Activated T-cell treated with anti-CD3 and anti-CD28 coated beads, Interleukin-2, amount 50 U/mL, for 72 hours (primary cell): ENCODE measurements around the gene MICAL2. TPM values are rescaled to one million over a fixed set of nuclear protein-coding genes. Genes with fewer than 3 reads are reported as not detected.

Source experiments
- ATAC-seq, 2 donors: fragments of 150-1000 bp; cut with Tn5 transposase; replicated peaks in 1 of 2; 2 replicates each; pipeline ENCODE4 v1.10.0; 2021; ENCODE audit warnings: moderate library complexity in 2 of 2, mild to moderate bottlenecking in 1 of 2
- DNase-seq, 2 donors: peaks; one replicate each; pipeline ENCODE4 v3.0.0; 2021 to 2022; ENCODE audit warnings: mixed read lengths in 1 of 2
- H3K27ac Mint-ChIP-seq: one replicate; pipeline ENCODE4 v1.8.0; 2022; ENCODE audit warnings: mild to moderate bottlenecking, moderate library complexity, mixed read lengths
- H3K27me3 Mint-ChIP-seq: one replicate; pipeline ENCODE4 v1.8.0; 2022; ENCODE audit warnings: low read depth, mixed read lengths
- H3K36me3 Mint-ChIP-seq, 2 donors: one replicate each; pipeline ENCODE4 v1.8.0; 2022; ENCODE audit warnings: mixed read lengths in 2 of 2, mild to moderate bottlenecking in 1 of 2; ENCODE audit not compliant: insufficient read depth in 2 of 2
- H3K4me1 Mint-ChIP-seq: one replicate; pipeline ENCODE4 v1.8.0; 2022; ENCODE audit warnings: low read depth, mixed read lengths
- H3K4me3 Mint-ChIP-seq, 2 donors: one replicate each; pipeline ENCODE4 v1.8.0; 2022; ENCODE audit warnings: mild to moderate bottlenecking in 2 of 2, mixed read lengths in 2 of 2, moderate library complexity in 2 of 2
- H3K9me3 Mint-ChIP-seq, 2 donors: one replicate each; pipeline ENCODE4 v1.8.0; 2022; ENCODE audit warnings: mixed read lengths in 2 of 2
- total RNA-seq, 2 donors: library from RNA; stranded (reverse); gene quantifications; one replicate each; pipeline ENCODE4 v1.2.3, GENCODE V29; 2022

MICAL2 gene
- total RNA-seq, 2 donors from 2014 or later: 227 to 322 TPM

DNA sequence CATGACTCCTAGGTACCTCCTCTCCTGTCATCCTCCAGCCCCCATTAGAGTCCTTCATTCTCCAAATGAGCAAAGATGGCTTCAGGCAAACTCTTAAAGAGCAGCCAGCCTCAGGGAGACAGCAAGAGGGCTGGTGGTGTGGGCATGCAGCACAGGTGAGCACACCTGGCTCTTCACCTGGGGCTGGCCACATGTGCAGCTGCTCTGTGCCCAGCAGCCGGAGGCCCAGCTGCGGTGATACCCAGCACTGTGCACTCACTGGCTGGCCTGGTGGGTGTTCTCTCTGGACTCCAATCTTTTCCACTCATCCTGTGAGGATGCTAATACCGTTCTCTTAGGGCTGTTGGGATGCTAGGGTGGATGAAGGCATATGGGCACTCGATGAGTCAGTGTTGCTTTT is 160.9 kb downstream of the MICAL2 start:
- H3K36me3 Mint-ChIP-seq: no peaks in the 10 kb centered on the region
- peaks cover 21% of the 10 kb centered on the region for H3K4me1 Mint-ChIP-seq
- ATAC-seq (no peak), DNase-seq (no peak)
- H3K9me3 Mint-ChIP-seq: no peaks in the 10 kb centered on the region
- no peak overlapping the region for H3K4me3 Mint-ChIP-seq
- peaks cover 5% of the 10 kb centered on the region for H3K27me3 Mint-ChIP-seq
- H3K27ac Mint-ChIP-seq: no peak overlapping the region

DNA sequence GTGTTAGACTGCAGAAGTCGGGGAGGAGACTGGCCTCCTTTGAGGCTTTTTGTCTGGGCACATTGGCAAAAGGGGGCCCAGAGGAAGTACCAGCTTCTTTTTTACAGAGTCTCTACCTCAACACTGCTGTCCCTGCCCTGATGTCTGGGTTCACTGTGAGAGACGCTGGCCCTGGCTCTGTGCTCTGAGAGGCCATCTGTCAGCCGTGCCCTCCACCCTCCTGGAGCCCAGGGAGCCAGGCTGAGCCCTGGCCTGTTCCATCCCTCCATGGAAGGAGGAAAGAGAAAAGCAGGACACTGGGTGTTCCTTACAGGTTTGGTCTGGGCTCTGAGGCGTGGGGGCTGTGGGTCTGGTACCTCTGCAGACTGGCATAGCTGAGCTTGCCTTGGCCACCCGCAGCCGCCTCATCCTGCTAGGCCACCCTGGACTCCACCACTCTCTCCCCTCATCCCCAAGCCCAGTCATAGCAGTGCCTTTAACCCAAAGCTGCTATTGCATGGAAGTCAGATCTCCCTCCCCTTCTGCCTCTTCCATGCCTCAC is 161.5 kb downstream of the MICAL2 start:
- Mint-ChIP-seq H3K4me3 (no peak overlapping the region), H3K4me1 (peaks cover 21% of the 10 kb centered on the region), H3K9me3 (no peaks in the 10 kb centered on the region), H3K27me3 (peaks cover 5% of the 10 kb centered on the region), H3K27ac (no peak overlapping the region), H3K36me3 (no peaks in the 10 kb centered on the region)
- ATAC-seq (no peak), DNase-seq (no peak)

DNA sequence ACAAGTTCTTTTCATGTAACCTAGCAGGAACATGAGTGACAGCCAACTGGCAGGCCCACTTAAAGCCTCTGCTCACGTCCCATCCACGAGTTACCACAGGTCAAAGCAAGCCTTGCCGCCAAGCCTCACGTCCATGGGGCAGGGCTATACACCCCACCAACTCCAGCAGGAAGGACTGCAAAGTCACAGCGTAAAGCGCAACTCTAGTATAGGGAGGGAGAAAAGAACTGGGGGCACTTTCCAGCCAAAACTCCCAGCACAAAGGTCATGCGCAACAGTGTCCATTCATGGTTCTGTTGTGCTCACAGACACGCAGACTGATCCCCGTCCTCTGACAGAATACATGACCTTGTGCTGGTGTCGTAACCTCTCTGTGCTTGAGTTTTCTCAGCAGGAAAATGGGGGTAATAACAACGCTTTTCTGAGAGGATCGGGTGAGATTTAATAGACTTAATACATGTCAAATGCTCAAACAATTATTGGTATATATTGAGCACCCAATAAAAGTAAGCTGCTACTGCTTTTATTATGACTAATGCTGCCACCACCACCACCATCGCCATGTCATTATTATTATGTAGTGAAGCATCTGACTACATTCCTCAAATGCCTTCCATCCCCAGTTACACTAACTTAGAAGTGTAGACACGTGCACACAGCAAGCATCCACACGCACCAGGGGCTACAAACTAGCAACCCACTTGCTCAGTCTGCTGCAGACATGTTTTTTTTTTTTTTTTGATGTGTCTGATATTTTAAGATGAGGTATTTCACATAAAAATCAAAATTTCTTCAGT is 162.6 kb downstream of the MICAL2 start:
- peaks cover 21% of the 10 kb centered on the region for H3K4me1 Mint-ChIP-seq
- H3K4me3 Mint-ChIP-seq: no peak overlapping the region
- H3K27ac Mint-ChIP-seq: peak overlapping the region; percentile 61
- no peaks in the 10 kb centered on the region for H3K36me3 Mint-ChIP-seq
- DNase-seq (no peak), ATAC-seq (no peak)
- H3K27me3 Mint-ChIP-seq: peaks cover 5% of the 10 kb centered on the region
- no peaks in the 10 kb centered on the region for H3K9me3 Mint-ChIP-seq

DNA sequence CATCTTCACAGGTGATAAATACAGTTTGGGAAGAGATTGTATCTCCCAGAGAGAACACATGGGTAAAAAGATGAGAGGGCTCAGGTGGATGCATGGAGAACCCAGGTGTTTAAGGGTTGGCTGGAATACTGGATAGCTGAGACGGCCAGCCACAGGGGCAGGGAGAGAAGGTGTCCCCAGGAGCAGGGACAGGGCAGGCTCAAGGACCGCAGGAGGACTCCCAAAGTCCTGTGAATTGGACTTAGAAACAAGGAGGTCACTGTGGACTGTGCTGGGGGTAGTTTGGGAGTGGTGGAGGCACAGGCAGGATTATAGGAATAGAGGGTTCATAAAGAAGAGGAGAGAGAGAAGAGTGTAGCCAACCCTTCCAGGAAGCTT is 163.2 kb downstream of the MICAL2 start:
- Mint-ChIP-seq H3K4me3 (no peak overlapping the region), H3K36me3 (no peaks in the 10 kb centered on the region), H3K4me1 (peaks cover 21% of the 10 kb centered on the region), H3K27ac (peak overlapping the region; percentile 61), H3K9me3 (no peaks in the 10 kb centered on the region), H3K27me3 (peaks cover 5% of the 10 kb centered on the region)
- no peak for ATAC-seq
- no peak for DNase-seq

DNA sequence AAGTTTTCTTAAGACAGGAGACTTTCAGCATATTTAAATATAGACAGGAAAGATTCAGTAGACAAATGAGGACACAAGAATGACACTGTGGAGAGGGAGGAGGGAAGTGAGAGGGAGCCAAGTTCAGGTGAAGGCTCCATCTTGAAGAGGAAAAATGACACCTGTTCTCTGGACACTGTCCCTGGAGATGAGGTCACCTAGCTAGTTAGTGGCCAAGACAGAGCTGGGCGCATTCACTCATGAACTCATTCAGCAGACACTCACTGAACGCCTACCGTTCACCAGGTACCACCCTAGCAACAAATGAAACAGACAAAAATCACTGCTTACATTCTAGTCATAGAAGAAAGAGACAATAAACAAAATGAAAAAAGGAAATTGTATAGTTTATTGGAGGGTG is 163.7 kb downstream of the MICAL2 start:
- Mint-ChIP-seq H3K9me3 (no peaks in the 10 kb centered on the region), H3K36me3 (no peaks in the 10 kb centered on the region), H3K4me1 (peaks cover 21% of the 10 kb centered on the region), H3K27me3 (peaks cover 5% of the 10 kb centered on the region), H3K4me3 (no peak overlapping the region), H3K27ac (peak overlapping the region; percentile 44)
- DNase-seq (no peak), ATAC-seq (no peak)

DNA sequence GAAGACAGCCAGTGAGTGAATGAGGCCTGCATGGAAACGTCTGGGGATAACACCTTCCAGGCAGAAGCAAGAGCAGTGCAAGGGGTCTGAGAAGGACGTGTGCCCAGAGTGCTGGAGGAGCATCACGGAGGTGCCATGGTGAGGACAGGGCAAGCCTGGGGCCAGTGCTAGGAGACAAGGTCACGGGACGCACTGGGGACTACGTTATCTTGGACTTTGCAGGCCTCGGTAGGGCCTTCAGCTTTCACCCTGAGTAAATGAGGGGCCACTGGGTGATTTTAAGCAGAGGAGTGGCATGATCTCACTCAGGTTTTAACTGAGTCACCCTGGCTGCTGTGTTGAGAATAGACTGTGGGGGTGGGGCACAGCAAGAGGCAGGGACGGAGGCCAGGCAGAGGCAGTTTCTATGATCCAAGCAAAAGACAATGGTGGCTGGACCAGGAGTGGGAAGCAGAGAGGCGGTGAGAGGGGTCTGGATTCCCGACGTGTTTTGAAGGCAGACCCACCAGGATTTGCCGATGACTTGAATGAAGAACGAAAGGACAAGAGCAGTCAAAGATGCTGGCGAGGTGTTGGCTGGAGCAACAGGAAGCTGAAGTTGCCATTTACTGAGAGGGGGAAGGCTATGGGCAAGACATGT is 164.3 kb downstream of the MICAL2 start:
- Mint-ChIP-seq H3K4me1 (peaks cover 21% of the 10 kb centered on the region), H3K27ac (no peak overlapping the region), H3K27me3 (peaks cover 5% of the 10 kb centered on the region), H3K36me3 (no peaks in the 10 kb centered on the region), H3K9me3 (no peaks in the 10 kb centered on the region), H3K4me3 (no peak overlapping the region)
- DNase-seq (peak in 1 of 2 donors; percentile 19), ATAC-seq (peak in 1 of 2 donors; percentile 46)

DNA sequence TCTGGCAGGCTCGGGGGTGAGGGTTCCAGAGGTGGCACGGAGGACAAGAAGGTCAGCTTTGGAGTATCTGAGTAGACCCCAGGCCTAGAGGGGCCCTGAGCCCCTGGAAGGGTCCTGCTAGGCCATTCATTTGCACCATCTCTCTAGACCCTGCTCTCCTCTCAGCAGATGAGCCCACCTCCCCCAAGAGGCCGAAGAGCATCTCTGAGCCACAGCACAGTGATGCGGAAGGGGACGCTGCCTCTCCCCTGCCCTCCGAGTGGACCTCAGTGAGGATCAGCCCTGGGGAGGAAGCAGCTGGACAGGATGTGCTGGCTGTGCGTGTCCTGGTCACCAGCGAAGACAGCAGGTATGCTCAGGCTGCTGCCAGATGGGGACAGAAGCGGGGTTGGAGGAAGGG is 165.4 kb downstream of the MICAL2 start:
- Mint-ChIP-seq H3K36me3 (no peaks in the 10 kb centered on the region), H3K27ac (no peak overlapping the region), H3K27me3 (no peaks in the 10 kb centered on the region), H3K9me3 (no peaks in the 10 kb centered on the region), H3K4me1 (peaks cover 25% of the 10 kb centered on the region), H3K4me3 (no peak overlapping the region)
- no peak for DNase-seq
- ATAC-seq: no peak

DNA sequence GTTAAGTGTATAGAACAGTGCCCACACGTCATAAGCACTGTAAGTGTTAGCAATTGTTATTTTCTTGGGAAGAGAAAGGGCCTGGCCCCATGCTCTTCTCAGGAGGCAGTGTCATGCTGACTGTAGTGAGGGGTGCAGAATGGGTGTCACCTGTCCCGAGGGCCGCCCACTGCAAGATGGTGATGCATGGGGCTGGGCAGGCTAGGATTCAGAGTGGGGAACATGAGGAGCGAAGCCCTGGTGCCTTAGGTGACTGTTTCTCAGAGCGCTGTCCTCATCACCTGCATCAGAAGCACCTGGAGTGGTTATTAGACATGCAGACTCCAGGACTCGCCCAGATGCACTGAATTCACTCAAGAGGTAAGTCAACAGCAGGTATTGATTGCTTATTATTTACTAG is 166.0 kb downstream of the MICAL2 start:
- Mint-ChIP-seq H3K4me1 (peaks cover 29% of the 10 kb centered on the region), H3K4me3 (no peak overlapping the region), H3K9me3 (no peaks in the 10 kb centered on the region), H3K27ac (no peak overlapping the region), H3K27me3 (no peaks in the 10 kb centered on the region), H3K36me3 (no peaks in the 10 kb centered on the region)
- ATAC-seq (no peak), DNase-seq (no peak)

DNA sequence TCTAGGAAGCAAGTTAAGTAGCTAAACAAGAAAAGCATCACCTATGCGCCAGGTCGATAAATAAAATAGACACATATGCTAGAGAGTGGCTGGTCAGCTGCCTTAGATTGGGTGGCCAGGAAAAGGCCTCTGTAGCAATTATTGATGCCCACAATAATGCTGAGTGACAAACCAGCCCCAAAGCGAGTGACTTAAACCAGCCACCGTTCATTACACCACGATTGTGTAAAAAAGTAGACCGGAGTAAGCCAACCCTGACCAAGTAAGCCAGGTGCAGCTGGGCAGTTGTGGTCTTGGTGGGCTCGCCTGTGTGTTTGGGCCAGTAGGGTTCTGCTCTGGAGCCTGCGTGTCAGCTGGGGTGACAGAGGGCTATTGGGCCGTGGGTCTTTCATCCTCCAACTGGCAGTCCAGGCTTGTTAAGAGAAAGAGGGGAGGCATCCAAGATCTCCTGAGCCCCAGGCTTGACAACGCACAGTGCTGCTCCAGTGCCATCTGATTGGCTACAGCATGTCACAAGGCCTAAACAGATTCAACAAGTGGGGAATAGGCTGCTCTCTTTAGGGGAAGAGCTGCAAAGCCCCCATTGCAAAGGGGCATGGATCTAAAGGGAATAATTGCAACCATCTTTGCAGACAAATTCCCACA is 166.6 kb downstream of the MICAL2 start:
- Mint-ChIP-seq H3K27ac (no peak overlapping the region), H3K27me3 (no peaks in the 10 kb centered on the region), H3K4me1 (peaks cover 35% of the 10 kb centered on the region), H3K36me3 (no peaks in the 10 kb centered on the region), H3K4me3 (no peak overlapping the region), H3K9me3 (no peaks in the 10 kb centered on the region)
- ATAC-seq (no peak), DNase-seq (no peak)

DNA sequence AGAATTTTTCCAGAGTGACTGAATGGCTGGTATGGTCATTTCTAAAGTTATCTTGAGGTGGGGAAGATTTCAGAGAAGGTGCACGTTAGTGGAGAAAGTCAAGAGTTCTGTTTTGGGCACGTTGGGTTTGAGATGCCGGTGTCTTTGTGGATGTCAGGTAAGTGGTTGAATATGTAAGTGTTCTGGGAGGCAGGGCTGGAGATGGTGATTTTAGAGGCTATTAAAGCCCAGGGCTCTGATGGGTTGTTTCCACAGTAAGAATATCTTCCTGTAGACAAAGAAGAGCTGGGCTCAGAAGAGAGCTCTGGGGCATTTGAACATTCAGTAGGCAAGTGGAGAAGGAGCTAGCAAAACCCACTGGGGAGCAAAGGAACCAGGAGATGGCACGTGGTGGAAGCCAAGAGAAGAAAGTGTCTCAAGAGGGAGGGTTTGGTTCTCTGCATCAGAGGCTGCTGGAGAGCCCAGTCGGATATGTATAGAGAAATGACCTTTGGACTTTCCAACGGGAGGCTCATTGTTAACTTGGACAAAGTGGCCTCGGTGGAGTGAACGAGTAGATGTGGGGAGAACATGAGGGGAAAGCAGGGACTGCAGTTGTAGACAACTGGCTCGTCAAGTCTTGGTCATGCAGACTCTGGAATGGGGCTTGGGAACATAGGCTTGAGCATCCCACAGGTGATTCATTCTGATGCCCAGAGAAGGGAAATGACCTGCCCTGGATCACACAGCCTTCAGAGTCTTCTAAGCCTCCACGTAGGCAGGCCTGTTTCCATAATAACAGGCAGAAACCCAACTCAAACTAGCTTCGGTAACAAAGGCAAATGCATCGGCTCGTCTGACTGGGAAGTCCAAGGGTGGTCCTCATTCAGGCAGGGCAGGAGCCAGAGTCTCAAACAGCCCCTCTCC is 168.6 kb downstream of the MICAL2 start:
- peaks cover 35% of the 10 kb centered on the region for H3K4me1 Mint-ChIP-seq
- DNase-seq (no peak), ATAC-seq (no peak)
- H3K36me3 Mint-ChIP-seq: no peaks in the 10 kb centered on the region
- no peak overlapping the region for H3K27ac Mint-ChIP-seq
- H3K27me3 Mint-ChIP-seq: no peaks in the 10 kb centered on the region
- no peak overlapping the region for H3K4me3 Mint-ChIP-seq
- H3K9me3 Mint-ChIP-seq: no peaks in the 10 kb centered on the region

DNA sequence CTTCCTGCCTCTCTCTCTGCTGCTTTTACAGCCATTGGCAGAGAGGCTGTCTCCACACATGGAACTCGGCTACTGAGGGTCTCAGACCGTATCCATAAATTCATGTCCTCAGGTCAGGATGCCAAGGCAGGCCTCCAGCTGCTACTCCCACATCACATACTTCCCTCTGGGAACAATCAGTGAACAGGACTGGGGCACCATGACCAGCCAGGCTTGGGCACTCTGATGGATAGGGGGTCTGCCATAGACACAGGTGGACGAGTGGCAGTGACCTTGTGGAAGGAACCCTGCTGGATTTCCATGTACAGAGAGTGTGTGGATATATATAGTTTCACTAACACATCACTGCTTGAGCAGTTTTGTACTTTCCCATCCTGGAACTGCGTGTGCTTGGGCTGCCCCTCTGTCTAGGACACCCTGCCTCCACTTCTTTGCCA is 169.3 kb downstream of the MICAL2 start:
- peaks cover 28% of the 10 kb centered on the region for H3K4me1 Mint-ChIP-seq
- DNase-seq: no peak

DNA sequence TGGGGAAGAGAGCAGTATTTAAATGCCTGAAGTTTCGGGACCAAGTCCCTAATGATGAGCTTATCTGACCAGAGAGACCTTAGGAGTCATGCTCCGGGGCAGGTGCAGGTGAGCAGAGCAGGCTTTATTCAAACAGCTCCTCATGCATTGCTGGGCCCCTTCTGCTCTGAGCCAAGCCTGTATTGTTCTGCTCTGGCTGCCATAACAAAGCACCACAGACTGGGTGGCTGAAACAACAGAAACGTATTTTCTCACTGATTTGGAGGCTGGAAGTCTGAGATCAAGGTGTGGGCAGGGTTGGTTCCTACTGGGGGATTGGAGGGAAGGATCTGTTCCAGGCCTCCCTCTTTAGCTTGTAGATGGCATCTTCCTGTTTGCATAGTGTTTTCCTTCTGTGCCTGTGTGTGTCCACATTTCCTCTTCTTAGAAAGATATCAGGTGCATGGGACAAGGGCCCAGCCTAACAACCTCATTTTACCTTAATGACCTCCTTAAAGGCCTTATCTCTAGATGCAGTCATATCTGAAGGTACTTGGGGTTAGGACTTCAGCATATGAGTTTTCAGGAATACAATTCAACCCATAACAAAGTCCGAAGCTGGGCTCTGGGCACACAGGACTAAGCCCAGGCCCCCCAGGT is 169.9 kb downstream of the MICAL2 start:
- no peak for ATAC-seq
- no peaks in the 10 kb centered on the region for H3K27me3 Mint-ChIP-seq
- H3K36me3 Mint-ChIP-seq: no peaks in the 10 kb centered on the region
- H3K4me3 Mint-ChIP-seq: no peak overlapping the region
- H3K9me3 Mint-ChIP-seq: no peaks in the 10 kb centered on the region
- H3K27ac Mint-ChIP-seq: no peak overlapping the region
- H3K4me1 Mint-ChIP-seq: peaks cover 25% of the 10 kb centered on the region
- no peak for DNase-seq

More for the DNA sequence above, 169.3 kb downstream of the MICAL2 start:
- Mint-ChIP-seq H3K27me3 (no peaks in the 10 kb centered on the region), H3K27ac (no peak overlapping the region), H3K9me3 (no peaks in the 10 kb centered on the region), H3K36me3 (no peaks in the 10 kb centered on the region), H3K4me3 (no peak overlapping the region)
- no peak for ATAC-seq
